Cardiac muscle cell (in vitro differentiated cells and primary cell): Measurements from ENCODE around the gene BIN1. TPM values are rescaled to one million over a fixed set of nuclear protein-coding genes. Genes with fewer than 3 reads are reported as not detected.

Experiments used
- DNase-seq, 2 donors: peaks; one replicate each; pipeline versions ENCODE4 v3.0.0 to v3.0.0-alpha.2; 2010 to 2017; ENCODE audit warnings: low read depth in 1 of 2, low spot score in 1 of 2
- H3K27ac ChIP-seq: fragments of 200-600 bp; sonication (generic); 2 replicates; pipeline ENCODE4 v1.5.1; 2016
- H3K27me3 ChIP-seq: fragments of 200-600 bp; sonication (generic); 2 replicates; pipeline ENCODE4 v1.6.0; 2016; ENCODE audit warnings: control low read depth
- H3K36me3 ChIP-seq: fragments of 200-600 bp; sonication (generic); 2 replicates; pipeline ENCODE4 v1.5.1; 2016; ENCODE audit warnings: control low read depth
- H3K4me1 ChIP-seq: fragments of 200-600 bp; sonication (generic); 2 replicates; pipeline ENCODE4 v1.8.1; 2017; ENCODE audit warnings: low read depth, mild to moderate bottlenecking, mixed run types
- H3K4me3 ChIP-seq: fragments of 200-600 bp; sonication (generic); 2 replicates; pipeline ENCODE4 v1.5.1; 2016; ENCODE audit warnings: mild to moderate bottlenecking
- H3K9me3 ChIP-seq: fragments of 200-600 bp; sonication (generic); 2 replicates; pipeline ENCODE4 v1.5.1; 2017; ENCODE audit warnings: low read depth, mild to moderate bottlenecking, control low read depth
- CTCF ChIP-seq: IDR thresholded peaks from 2 replicates; pipeline ENCODE4 v1.5.1; 2012; ENCODE audit warnings: low read depth, mild to moderate bottlenecking, low read length
- polyA plus RNA-seq: library from polyadenylated mRNA; unstranded; fragments of >200 nt; fragmentation: Nextera tagmentation; extraction: Ambion mirVana; gene quantifications from 2 replicates; pipeline ENCODE4 v1.2.1, GENCODE V29; 2016
- total RNA-seq: library from RNA; depleted of rRNA; stranded (reverse); fragments of >200 nt; gene quantifications from 2 replicates; pipeline ENCODE4 v1.2.3, GENCODE V29; 2016

Gene BIN1
- total and polyA plus RNA-seq, 2 experiments from 2014 or later = 44.7 to 94.9 TPM

GRCh38 chr2:127087791-127088495 lies 19.0 kb downstream of the BIN1 start:
- H3K4me3 ChIP-seq = no peak overlapping the region
- H3K36me3 ChIP-seq = no peaks in the 10 kb centered on the region
- peak in 1 of 2 donors; percentile 21 for DNase-seq
- no peak for TF ChIP-seq CTCF
- H3K9me3 ChIP-seq = no peaks in the 10 kb centered on the region
- peak overlapping the region; percentile 54 for H3K27ac ChIP-seq
- H3K4me1 ChIP-seq = peaks cover 33% of the 10 kb centered on the region
- H3K27me3 ChIP-seq = no peaks in the 10 kb centered on the region

GRCh38 chr2:127086990-127087790 lies 19.8 kb downstream of the BIN1 start:
- Histone ChIP-seq H3K4me1 (peaks cover 35% of the 10 kb centered on the region), H3K4me3 (no peak overlapping the region), H3K27me3 (no peaks in the 10 kb centered on the region), H3K27ac (peak overlapping the region; percentile 54), H3K9me3 (no peaks in the 10 kb centered on the region), H3K36me3 (no peaks in the 10 kb centered on the region)
- TF ChIP-seq CTCF = no peak
- peak; percentile 78 to 98 for DNase-seq

- Histone ChIP-seq H3K27me3 (no peaks in the 10 kb centered on the region), H3K9me3 (no peaks in the 10 kb centered on the region), H3K36me3 (no peaks in the 10 kb centered on the region), H3K4me1 (peaks cover 52% of the 10 kb centered on the region), H3K27ac (peak overlapping the region; percentile 9), H3K4me3 (no peak overlapping the region)
- peak; percentile 65 to 71 for DNase-seq
- no peak for TF ChIP-seq CTCF
Measured at GRCh38 chr2:127085317-127085681, 21.7 kb downstream of the BIN1 start.

GRCh38 chr2:127084611-127085316 lies 22.2 kb downstream of the BIN1 start:
- Histone ChIP-seq H3K36me3 (no peaks in the 10 kb centered on the region), H3K9me3 (no peaks in the 10 kb centered on the region), H3K4me1 (peaks cover 55% of the 10 kb centered on the region), H3K4me3 (no peak overlapping the region), H3K27ac (peak overlapping the region; percentile 9), H3K27me3 (no peaks in the 10 kb centered on the region)
- no peak for TF ChIP-seq CTCF
- DNase-seq = peak in 1 of 2 donors; percentile 73

- peak; percentile 34 for TF ChIP-seq CTCF
- no peaks in the 10 kb centered on the region for H3K27me3 ChIP-seq
- H3K36me3 ChIP-seq = no peaks in the 10 kb centered on the region
- peaks cover 55% of the 10 kb centered on the region for H3K4me1 ChIP-seq
- H3K27ac ChIP-seq = no peak overlapping the region
- H3K9me3 ChIP-seq = no peaks in the 10 kb centered on the region
- H3K4me3 ChIP-seq = no peak overlapping the region
- DNase-seq = peak in 1 of 2 donors; percentile 98
Measured at GRCh38 chr2:127083819-127084503, 23.0 kb downstream of the BIN1 start.
